B cell (primary cell): Measurements from ENCODE around the gene FUOM. TPM values are rescaled to one million over a fixed set of nuclear protein-coding genes. Genes with fewer than 3 reads are reported as not detected.

Experiments used
- ATAC-seq: fragments of 200-7000 bp; cut with Tn5 transposase; one replicate; pipeline ENCODE4 v1.10.0; 2021; ENCODE audit warnings: low read depth, mild to moderate bottlenecking, moderate number of reproducible peaks, moderate library complexity
- CTCF ChIA-PET: fragments of 350-600 bp; sonication (Branson Sonifier 250); formaldehyde crosslinking; loops from one replicate; lab custom pipeline; 2021; ENCODE audit warnings: antibody characterized with exemption, inconsistent platforms; lab: Charles Lee
- POLR2A ChIA-PET: fragments of 350-600 bp; sonication (Branson Sonifier 250); formaldehyde crosslinking; loops from one replicate; lab custom pipeline; 2021; ENCODE audit warnings: antibody characterized with exemption; lab: Charles Lee
- DNase-seq: peaks from one replicate; pipeline ENCODE4 v3.0.0; 2013
- H2AFZ ChIP-seq: 2 replicates; pipeline ENCODE4 v1.6.1; 2012; ENCODE audit warnings: mild to moderate bottlenecking, low read depth, low read length; ENCODE audit not compliant: insufficient read depth, poor library complexity, severe bottlenecking
- H3K27ac ChIP-seq, 2 donors: 1 replicate in 1 of 2; 2 replicates in 1 of 2; pipeline ENCODE4 v1.5.1; 2012 to 2013; ENCODE audit warnings: low read length in 2 of 2, mild to moderate bottlenecking in 2 of 2, moderate library complexity in 1 of 2
- H3K27me3 ChIP-seq, 4 experiments: fragments of 200-600 bp in 1 of 4; sonication (generic) in 1 of 4; replicated peaks in 1 of 4; 1 replicate in 2 of 4; 2 replicates in 2 of 4; pipeline versions ENCODE4 v1.6.1 to v1.7.0; 2013 to 2016; ENCODE audit warnings: low read length in 3 of 4, mild to moderate bottlenecking in 2 of 4, mixed read lengths in 1 of 4, moderate library complexity in 1 of 4; ENCODE audit not compliant: insufficient read depth in 4 of 4, control insufficient read depth in 3 of 4; ENCODE audit errors: control extremely low read depth in 1 of 4
- H3K36me3 ChIP-seq, 2 experiments: replicated peaks in 1 of 2; 1 replicate in 1 of 2; 2 replicates in 1 of 2; pipeline versions ENCODE4 v1.6.1 to v1.7.1; 2013; ENCODE audit warnings: low read length in 1 of 2; ENCODE audit not compliant: insufficient read depth in 2 of 2, control insufficient read depth in 1 of 2; ENCODE audit errors: control extremely low read depth in 1 of 2, extremely low read depth in 1 of 2
- H3K4me1 ChIP-seq, 2 donors: fragments of 200-600 bp in 1 of 2; sonication (generic) in 1 of 2; 1 replicate in 1 of 2; 2 replicates in 1 of 2; pipeline versions ENCODE4 v1.5.1 to v1.6.1; 2013 to 2017; ENCODE audit warnings: low read length in 2 of 2; ENCODE audit not compliant: control insufficient read depth in 2 of 2, insufficient read depth in 2 of 2
- H3K4me2 ChIP-seq: replicated peaks from 2 replicates; pipeline ENCODE3; 2012; ENCODE audit warnings: mild to moderate bottlenecking, low read depth, low read length; ENCODE audit not compliant: poor library complexity, severe bottlenecking
- H3K4me3 ChIP-seq, 5 experiments: fragments of 200-600 bp in 1 of 5; sonication (generic) in 1 of 5; 1 replicate in 3 of 5; 2 replicates in 2 of 5; pipeline versions ENCODE4 v1.5.1 to v1.7.0; 2011 to 2016; ENCODE audit warnings: low read length in 4 of 5, mild to moderate bottlenecking in 4 of 5, low read depth in 2 of 5, control low read depth in 1 of 5, moderate library complexity in 1 of 5; ENCODE audit not compliant: insufficient read depth in 1 of 5; ENCODE audit errors: control extremely low read depth in 1 of 5, extremely low read depth in 1 of 5
- H3K79me2 ChIP-seq: fragments of 200-600 bp; sonication (generic); one replicate; pipeline ENCODE4 v1.6.0; 2016; ENCODE audit warnings: low read length; ENCODE audit not compliant: control insufficient read depth, insufficient read depth
- H3K9ac ChIP-seq: fragments of 200-600 bp; sonication (generic); 2 replicates; pipeline ENCODE4 v1.6.1; 2017; ENCODE audit warnings: mild to moderate bottlenecking, low read length, moderate library complexity
- H3K9me3 ChIP-seq, 3 donors: one replicate each; pipeline versions ENCODE4 v1.6.1 to v1.7.1; 2013; ENCODE audit warnings: low read length in 2 of 3; ENCODE audit not compliant: control insufficient read depth in 2 of 3, insufficient read depth in 1 of 3; ENCODE audit errors: control extremely low read depth in 1 of 3
- H4K20me1 ChIP-seq: 2 replicates; pipeline ENCODE4 v1.6.0; 2012; ENCODE audit warnings: mild to moderate bottlenecking, low read length; ENCODE audit not compliant: insufficient read depth, control insufficient read depth, poor library complexity, severe bottlenecking
- H3K27ac Mint-ChIP-seq: one replicate; pipeline ENCODE4 v1.8.0; 2021; ENCODE audit warnings: mixed read lengths
- H3K27me3 Mint-ChIP-seq: one replicate; pipeline ENCODE4 v1.8.0; 2021; ENCODE audit warnings: mixed read lengths
- H3K4me1 Mint-ChIP-seq: one replicate; pipeline ENCODE4 v1.8.0; 2021; ENCODE audit warnings: mixed read lengths
- H3K4me3 Mint-ChIP-seq: one replicate; pipeline ENCODE4 v1.8.0; 2021; ENCODE audit warnings: mixed read lengths
- H3K9me3 Mint-ChIP-seq: one replicate; pipeline ENCODE4 v1.8.0; 2022; ENCODE audit warnings: mixed read lengths; ENCODE audit not compliant: insufficient read depth
- CTCF ChIP-seq: fragments of 200-600 bp; IDR thresholded peaks from one replicate; pipeline ENCODE4 v1.8.0; 2022; ENCODE audit warnings: antibody characterized with exemption, mild to moderate bottlenecking
- EZH2 ChIP-seq: IDR thresholded peaks from 2 replicates; pipeline ENCODE4 v1.6.1; 2012; ENCODE audit warnings: borderline replicate concordance, low read depth, mild to moderate bottlenecking, moderate library complexity, low read length; ENCODE audit not compliant: insufficient read depth, poor library complexity, severe bottlenecking
- WGBS: methylation state at CpG from one replicate; pipeline ENCODE4 v1.1.5; 2013; ENCODE audit warnings: missing lambda C conversion rate; ENCODE audit not compliant: insufficient coverage; 5-methylcytosine and 5-hydroxymethylcytosine counted together
- intact Hi-C: fragments of 100-400 bp; cut with micrococcal nuclease; formaldehyde crosslinking; loops from one replicate; pipeline ENCODE4 v1.10.0; 2022
- polyA plus RNA-seq: library from polyadenylated mRNA; depleted of rRNA; stranded (reverse); fragments of >200 nt; gene quantifications from 2 replicates; pipeline ENCODE4 v1.2.3, GENCODE V29; 2012
- total RNA-seq, 2 donors: library from RNA; stranded (reverse); fragments of 120-200 nt in 1 of 2; gene quantifications; 1 replicate in 1 of 2; 2 replicates in 1 of 2; pipeline versions ENCODE4 v1.2.3 to v1.2.4, GENCODE V29; 2013 to 2022

The FUOM gene
- total and polyA plus RNA-seq, 2 donors (not counting 1 experiment from before 2014, with no cell fraction given) = 23.8 to 30.7 TPM

GRCh38 chr10:133372507-133372906 is 14.7 kb upstream of the FUOM start:
- intact Hi-C loops = loop anchor here (5.0 kb wide), 1 partner anchor 110 kb away; no protein-coding TSS in a partner anchor
- H4K20me1 ChIP-seq = peaks cover 5% of the 10 kb centered on the region
- no peaks in the 10 kb centered on the region for H3K27me3 ChIP-seq
- H2AFZ ChIP-seq = no peak overlapping the region
- no peaks in the 10 kb centered on the region for H3K79me2 ChIP-seq
- peak overlapping the region; percentile 84 for H3K4me3 Mint-ChIP-seq
- TF ChIP-seq CTCF (no peak), EZH2 (no peak)
- H3K27ac Mint-ChIP-seq = no peak overlapping the region
- H3K9ac ChIP-seq = no peak overlapping the region
- peaks cover 0 to 25% of the 10 kb centered on the region in 2 experiments for H3K36me3 ChIP-seq
- DNase-seq (no peak), ATAC-seq (no peak)
- POLR2A ChIA-PET = interaction anchor here (1.3 kb wide), 1 partner anchor 18 kb away, joined by 5 read pairs; no protein-coding TSS in a partner anchor
- peaks cover 10 to 21% of the 10 kb centered on the region in 2 donors for H3K4me1 ChIP-seq
- CTCF ChIA-PET = interaction anchor here (0.8 to 1.2 kb wide), 2 partner anchors 11 to 43 kb away, joined by 3 to 7 read pairs; no protein-coding TSS in a partner anchor
- no peak overlapping the region for H3K27ac ChIP-seq
- 71% methylated on average over 13 of the region's 20 CpGs for WGBS
- no peaks in the 10 kb centered on the region for H3K9me3 ChIP-seq
- peak overlapping the region; percentile 81 for H3K4me2 ChIP-seq
- H3K9me3 Mint-ChIP-seq = no peaks in the 10 kb centered on the region
- no peak overlapping the region for H3K4me3 ChIP-seq
- no peaks in the 10 kb centered on the region for H3K27me3 Mint-ChIP-seq
- peaks cover 16% of the 10 kb centered on the region for H3K4me1 Mint-ChIP-seq

- Histone ChIP-seq H3K79me2 (no peaks in the 10 kb centered on the region), H2AFZ (no peak overlapping the region), H3K36me3 (peaks cover 0 to 43% of the 10 kb centered on the region in 2 experiments), H3K9ac (no peak overlapping the region), H3K4me3 (no peak overlapping the region), H3K9me3 (no peaks in the 10 kb centered on the region), H3K4me1 (peaks cover 10 to 18% of the 10 kb centered on the region in 2 donors), H3K27me3 (no peaks in the 10 kb centered on the region), H3K27ac (no peak overlapping the region), H4K20me1 (peaks cover 5% of the 10 kb centered on the region), H3K4me2 (no peak overlapping the region)
- ChIA-PET POLR2A (no interaction called here), CTCF (interaction anchor here (1.0 kb wide), 1 partner anchor 11 kb away, joined by 3 read pairs; no protein-coding TSS in a partner anchor)
- ATAC-seq (no peak), DNase-seq (no peak)
- no peaks in the 10 kb centered on the region for H3K27me3 Mint-ChIP-seq
- H3K9me3 Mint-ChIP-seq = no peaks in the 10 kb centered on the region
- H3K4me1 Mint-ChIP-seq = peaks cover 15% of the 10 kb centered on the region
- WGBS = 93% methylated on average over 23 of the region's 24 CpGs
- H3K27ac Mint-ChIP-seq = no peak overlapping the region
- H3K4me3 Mint-ChIP-seq = peak overlapping the region; percentile 21
- no peak for TF ChIP-seq CTCF
- no peak for TF ChIP-seq EZH2
- intact Hi-C loops = loop anchor here (5.0 kb wide), 1 partner anchor 108 kb away; no protein-coding TSS in a partner anchor
Observed at GRCh38 chr10:133370030-133370786, 12.4 kb upstream of the FUOM start.
